ENCODE results near the gene RRAS.
"Not testable (repeated sequence)": the region's sequence is repeated elsewhere in the genome, so short reads cannot be mapped to it uniquely, and the experiment has no call there.

The RRAS gene

DNA sequence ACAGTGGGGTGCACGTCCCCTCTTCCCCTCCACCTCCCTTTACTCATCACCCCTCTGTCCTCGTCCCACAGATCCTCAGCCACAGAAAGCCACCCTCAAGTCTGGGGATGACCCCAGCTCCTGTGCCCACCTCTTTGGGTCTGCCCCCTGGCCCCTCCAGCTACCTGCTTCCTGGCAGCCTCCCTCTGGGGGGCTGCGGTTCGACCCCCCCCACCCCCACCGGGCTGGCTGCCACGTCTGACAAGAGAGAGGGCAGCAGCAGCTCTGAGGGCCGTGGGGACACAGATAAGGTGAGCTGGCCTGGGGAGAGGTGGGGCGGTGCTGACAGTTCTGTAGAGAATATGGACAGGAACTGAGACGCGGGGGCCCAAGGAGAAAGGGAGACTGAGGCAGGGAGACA is 14.6 kb upstream of the RRAS start:
- DNase-seq (ENCODE audit: low spot score) = no peak

DNA sequence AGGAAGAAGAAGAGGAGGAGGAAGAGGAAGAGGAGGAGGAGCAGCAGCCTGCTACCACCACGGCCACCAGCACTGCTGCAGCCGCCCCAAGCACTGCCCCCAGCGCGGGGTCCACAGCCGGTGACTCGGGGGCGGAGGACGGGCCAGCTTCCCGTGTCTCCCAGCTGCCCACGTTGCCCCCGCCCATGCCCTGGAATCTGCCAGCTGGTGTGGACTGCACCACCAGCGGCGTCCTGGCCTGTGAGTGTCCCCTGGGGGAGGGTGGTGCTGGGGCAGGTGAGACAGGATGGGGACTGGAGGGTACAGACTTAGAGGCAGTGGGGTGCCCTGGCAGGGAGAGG is 13.5 kb upstream of the RRAS start:
- no peak for DNase-seq (ENCODE audit: low spot score)

DNA sequence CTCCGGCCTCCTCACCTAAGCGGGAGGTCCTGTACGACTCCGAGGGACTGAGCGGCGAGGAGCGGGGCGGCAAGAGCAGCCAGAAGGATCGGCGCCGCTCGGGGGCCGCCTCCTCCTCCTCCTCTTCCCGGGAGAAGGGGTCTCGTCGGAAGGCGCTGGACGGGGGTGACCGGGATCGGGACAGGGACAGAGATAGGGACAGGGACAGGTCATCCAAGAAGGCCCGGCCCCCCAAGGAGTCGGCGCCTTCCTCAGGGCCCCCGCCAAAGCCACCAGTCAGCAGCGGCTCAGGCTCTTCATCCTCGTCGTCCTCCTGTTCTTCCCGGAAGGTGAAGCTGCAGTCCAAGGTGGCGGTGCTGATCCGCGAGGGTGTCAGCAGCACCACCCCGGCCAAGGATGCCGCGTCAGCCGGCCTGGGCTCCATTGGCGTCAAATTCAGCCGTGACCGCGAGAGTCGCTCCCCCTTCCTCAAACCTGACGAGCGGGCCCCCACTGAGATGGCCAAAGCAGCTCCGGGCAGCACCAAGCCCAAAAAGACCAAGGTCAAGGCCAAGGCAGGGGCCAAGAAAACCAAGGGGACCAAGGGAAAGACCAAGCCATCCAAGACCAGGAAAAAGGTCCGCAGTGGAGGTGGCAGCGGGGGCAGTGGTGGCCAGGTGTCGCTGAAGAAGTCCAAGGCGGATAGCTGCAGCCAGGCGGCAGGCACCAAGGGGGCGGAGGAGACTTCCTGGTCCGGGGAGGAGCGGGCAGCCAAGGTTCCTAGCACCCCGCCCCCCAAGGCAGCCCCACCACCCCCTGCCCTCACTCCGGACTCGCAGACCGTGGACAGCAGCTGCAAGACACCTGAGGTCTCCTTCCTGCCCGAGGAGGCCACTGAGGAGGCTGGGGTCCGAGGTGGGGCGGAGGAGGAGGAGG is 12.9 kb upstream of the RRAS start:
- peak; percentile 30 for DNase-seq (ENCODE audit: low spot score)

DNA sequence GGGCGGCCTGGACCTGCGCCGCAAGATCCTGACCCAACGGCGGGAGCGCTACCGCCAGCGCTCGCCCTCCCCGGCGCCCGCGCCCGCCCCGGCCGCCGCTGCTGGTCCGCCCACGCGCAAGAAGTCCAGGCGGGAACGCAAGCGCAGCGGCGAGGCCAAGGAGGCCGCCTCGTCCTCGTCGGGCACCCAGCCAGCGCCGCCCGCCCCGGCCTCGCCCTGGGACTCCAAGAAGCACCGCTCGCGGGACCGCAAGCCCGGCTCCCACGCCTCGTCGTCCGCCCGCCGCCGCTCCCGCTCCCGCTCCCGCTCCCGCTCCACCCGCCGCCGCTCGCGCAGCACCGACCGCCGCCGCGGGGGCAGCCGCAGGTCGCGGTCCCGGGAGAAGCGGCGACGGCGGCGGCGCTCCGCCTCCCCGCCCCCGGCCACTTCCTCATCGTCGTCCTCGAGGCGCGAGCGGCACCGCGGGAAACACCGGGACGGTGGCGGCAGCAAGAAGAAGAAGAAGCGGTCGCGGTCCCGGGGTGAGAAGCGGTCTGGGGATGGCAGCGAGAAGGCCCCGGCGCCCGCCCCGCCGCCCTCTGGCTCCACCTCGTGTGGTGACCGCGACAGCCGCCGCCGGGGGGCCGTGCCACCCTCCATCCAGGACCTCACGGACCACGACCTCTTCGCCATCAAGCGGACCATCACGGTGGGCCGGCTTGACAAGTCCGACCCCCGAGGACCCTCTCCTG is 12.0 kb upstream of the RRAS start:
- DNase-seq (ENCODE audit: low spot score) = peak; percentile 27

DNA sequence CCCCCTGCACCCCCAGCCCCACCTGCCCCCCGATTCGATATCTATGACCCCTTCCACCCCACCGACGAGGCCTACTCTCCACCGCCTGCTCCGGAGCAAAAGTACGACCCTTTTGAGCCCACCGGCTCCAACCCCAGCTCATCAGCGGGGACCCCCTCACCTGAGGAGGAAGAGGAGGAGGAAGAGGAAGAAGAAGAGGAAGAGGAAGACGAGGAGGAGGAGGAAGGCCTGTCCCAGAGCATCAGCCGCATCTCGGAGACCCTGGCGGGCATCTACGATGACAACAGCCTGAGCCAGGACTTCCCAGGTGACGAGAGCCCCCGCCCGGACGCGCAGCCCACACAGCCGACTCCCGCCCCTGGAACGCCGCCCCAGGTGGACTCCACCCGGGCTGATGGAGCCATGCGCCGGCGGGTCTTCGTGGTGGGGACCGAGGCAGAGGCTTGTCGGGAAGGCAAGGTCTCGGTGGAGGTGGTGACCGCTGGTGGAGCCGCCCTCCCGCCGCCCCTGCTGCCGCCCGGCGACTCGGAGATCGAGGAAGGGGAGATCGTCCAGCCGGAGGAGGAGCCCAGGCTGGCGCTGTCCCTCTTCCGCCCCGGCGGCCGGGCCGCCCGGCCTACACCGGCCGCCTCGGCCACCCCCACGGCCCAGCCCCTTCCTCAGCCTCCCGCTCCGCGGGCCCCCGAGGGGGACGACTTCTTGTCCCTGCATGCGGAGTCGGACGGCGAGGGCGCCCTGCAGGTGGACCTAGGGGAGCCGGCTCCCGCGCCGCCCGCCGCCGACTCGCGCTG is 11.3 kb upstream of the RRAS start:
- peak; percentile 33 for DNase-seq (ENCODE audit: low spot score)

DNA sequence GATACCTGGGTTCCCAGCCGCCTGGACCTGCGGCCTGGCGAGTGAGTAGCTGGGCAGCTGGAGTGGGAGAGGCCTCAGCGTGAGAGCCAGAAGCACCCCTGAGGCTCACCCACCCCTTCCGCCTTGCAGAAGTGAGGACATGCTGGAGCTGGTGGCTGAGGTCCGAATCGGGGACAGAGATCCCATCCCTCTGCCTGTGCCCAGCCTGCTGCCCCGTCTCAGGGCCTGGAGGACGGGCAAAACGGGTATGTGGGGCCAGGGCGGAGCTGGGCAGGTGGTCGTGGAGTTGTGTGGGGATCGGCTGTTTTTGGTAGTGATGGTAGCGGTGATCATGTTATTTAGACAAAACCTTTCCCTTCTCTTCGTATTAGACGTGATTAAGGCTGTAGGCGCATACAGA is 6.6 kb upstream of the RRAS start:
- no peak for DNase-seq (ENCODE audit: low spot score)

DNA sequence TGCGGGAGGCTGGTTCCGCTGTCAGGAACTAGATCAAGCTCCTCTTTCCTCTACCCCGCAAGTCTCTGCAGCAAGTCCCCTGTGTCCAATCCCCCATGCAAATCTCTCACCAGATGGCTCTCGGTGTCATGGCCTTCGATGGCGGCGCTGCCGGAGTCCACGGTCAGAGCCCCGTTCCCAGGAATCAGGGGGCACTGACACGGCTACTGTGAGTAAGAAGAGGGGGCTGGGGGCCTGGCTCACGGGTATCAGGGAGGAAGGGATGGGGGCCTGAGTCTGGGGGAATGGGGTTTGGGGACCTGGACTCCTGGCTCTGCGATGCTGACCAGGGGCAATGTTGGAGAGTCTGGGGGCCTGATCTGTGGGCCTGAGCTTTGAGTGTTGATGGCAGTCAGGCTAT is 6.1 kb upstream of the RRAS start:
- no peak for DNase-seq (ENCODE audit: low spot score)

DNA sequence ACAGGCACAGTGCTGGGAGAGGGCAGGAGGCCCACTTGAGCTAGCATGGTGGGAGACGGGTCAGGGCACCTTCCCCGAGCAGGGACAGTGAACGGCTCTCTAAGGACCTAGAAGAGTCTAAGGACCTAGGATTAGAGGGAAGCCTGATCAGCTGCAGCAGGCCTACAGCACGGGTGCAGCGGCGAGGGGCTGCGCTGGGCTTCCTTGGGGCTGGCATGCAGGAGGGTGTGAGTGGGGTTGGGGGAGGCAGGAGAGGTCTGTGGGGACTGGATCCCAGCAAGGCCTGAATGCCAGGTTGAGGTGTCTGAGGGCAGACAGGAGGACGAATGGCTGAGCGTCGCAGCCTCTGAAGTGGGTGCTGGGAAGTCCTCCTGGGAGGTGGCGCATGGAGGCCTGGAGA is 5.6 kb upstream of the RRAS start:
- DNase-seq (ENCODE audit: low spot score) = no peak

DNA sequence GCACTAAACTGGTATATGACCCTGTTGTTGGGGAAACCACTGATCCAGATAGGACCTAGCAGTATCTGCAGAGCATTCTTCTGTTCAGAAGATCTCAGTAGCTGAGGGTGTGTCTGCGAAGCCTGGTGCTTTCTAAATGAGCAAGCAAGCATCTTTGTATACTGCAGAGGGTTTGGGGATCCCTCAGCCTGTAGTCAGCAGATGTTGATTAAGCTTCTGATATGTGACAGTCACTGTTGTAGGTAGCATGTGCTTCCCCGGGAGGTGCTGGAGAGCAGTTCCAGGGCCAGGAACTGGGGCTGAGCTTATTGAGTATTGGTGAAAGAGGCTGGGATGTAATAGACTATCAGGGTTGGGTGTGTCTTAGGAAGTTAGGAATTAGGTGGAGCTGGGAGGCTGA is 3.5 kb upstream of the RRAS start:
- DNase-seq (ENCODE audit: low spot score) = no peak

DNA sequence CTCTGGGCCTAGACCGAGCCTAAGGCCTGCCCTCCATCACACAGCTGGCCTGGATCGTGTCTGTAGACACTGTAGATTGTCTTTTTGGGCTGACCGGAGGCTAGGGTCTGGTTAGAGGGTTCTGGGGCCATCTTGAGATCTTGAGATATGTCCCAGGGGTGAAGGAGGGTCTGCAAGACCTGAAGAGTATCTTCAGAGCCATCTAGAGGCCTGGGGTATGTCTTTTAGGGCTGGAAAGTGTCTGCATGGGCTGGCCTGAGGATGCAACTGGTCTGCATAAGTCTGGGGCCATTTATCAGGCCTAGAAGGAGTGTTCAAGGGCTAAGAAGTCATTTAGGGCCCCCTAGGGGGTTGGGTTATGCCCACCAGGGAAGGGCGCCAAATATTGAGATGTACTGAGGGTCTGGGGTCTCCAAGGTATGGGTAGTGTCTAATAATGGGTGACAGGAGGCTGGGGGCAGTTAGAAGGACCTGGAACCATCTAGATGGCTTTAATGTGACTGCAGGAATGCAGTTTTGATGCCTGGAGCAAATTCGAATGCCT is 2.6 kb upstream of the RRAS start:
- no peak for DNase-seq (ENCODE audit: low spot score)

DNA sequence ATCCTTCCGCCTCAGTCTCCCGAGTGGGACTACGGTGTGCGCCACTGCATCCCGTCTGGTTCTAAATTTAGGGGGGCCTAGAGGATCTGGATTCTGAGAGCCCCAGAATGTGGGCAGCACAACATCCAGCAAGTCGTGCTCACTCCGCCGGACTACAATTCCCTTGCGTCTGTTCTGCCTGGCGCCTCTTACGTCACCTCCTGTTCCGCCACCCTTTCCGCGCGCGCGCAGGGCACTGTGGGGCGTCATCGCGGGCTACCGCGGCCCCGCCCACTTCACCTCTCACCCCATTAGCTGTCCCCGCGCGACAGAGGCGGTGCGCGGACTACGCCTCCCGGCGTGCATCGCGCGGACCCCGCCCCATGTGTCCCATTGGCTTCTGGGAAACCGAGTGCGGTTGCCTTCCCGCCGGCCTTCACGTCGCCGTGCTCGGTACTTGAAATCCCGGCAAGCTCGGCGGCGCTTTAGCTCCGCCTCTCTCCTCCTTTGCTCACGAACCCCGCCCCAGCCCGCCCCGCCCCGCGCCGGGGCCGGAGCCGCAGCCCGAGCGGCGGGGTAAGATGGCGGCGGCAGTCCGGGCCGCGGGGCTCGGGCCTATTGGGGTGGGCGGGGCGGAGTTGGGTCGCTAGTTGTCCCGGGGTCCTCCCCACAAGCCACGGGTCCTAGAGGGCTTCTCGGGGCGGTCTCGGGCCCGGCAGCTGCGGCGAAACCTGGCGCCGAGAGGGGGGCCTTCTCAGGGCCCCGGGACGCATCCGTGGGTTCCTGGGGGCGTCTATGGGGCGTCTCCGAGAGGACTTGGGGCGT is 1.9 kb upstream of the RRAS start, which contains the start of gene SCAF1:
SCAF1 (plus strand) TSS at position 522 of the 804 bp plus-strand sequence. CDS start 2,818 bp downstream, outside the sequence.
- peak; percentile 96 for DNase-seq (ENCODE audit: low spot score)

DNA sequence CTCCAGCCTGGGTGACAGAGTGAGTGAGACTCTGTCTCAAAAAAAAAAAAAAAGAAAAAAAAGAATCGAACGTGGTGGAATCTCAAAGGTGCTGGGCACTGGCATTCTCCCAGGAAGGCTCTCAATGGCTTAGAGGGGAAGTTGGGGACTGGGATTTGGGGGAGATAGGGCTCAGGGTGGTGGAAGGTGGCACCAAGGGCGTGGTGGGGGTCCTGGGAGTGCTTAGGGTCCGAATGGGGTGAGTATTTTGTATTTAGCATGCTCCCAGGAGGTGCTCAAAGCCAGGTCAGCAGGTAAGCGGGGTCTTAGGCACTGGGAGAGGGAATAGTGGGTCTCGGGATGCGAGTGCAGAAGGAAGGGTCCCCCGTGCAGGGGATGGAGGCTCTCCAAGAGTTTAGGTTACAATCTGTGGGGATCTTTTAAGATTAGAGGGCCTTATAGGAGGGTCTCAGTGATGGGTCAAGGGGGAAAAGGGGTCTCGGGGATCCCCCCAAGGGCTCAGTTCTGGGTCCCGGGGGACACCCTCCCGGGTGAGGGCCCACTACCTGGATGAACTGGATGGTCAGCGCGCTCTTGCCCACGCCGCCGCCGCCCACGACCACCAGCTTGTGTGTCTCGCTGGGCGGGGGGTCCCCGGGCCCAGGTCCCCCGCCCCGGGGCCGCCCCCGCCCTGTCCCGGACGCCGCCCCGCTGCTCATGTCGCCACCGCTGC is 386 bp downstream of the RRAS start:
- DNase-seq (ENCODE audit: low spot score) = no peak

DNA sequence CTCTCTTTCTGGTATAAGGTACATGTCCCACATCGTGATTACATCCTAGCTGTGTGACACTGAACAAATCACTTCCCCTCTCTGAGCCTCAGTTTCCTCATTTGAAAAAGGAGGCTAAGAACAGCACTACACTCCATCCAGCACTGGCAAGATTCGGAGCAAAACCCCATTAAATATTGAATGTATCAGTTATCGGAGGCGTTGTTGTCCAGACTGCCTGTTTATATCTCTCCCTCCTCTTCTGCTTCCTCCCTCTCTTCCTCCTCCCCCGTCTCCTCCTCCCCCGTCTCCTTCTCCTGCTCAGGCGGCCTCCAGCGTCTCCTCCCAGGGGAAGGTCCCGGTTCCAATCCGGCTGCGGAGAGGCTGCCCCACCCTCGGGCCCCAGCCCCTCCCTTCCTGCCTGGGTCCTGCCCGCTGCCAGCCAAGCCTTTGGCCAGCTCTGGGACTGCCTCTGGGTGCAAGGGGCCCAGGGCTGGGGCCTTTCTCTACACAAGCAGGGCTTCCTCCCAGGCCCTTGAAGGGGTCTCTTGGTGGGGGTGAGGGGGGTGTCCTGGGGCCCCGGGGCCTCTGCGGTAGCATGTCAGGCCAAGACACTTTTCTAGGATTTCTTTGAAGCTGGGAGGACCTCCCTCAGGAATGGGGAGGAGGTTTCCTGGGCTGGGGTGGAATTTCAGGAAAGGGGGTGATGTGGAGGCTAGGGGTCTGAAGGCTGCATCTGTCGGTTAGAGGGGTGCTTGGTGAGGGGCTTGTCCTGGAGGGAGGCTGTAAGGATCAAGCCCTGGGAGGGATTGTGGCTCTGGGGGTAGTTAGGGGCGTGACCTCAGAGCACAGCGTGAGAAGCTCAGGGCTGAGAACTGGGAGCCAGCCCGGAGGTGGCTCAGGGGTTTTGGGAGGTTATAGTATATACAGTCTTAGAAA is 1.9 kb downstream of the RRAS start:
- peak; percentile 74 for DNase-seq (ENCODE audit: low spot score)

DNA sequence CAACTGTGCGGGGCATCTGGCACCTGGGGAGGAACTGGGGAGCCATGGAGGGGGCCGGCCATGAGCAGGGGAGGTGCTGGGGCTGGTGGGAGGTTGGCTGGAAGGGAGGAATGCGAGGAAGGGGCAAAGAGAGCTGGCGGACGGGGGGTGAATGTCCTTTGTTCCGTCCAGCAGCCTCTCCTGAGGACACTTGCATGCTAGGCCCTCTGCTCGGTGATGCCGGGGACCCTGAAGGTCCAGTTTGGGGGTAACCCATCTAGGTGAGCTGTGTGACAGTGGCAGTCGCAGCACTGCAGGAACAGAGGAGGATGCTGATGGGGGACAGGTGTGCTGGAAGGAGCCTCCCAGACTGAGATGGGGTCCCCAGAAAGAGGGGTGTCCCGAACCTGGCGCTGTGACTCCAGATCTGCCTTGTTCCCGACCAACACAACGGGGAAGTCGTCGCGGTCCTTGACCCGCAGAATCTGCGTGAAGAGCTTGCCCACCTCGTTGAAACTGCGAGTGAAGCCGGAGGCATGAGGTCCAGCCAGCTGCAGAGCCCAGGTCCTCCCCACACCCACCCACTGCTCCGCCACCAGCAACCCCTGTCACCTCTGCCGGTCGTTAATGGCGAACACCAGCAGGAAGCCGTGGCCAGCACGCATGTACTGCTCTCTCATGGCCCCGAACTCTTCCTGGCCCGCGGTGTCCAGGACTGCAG is 3.6 kb downstream of the RRAS start:
- no peak for DNase-seq (ENCODE audit: low spot score)

DNA sequence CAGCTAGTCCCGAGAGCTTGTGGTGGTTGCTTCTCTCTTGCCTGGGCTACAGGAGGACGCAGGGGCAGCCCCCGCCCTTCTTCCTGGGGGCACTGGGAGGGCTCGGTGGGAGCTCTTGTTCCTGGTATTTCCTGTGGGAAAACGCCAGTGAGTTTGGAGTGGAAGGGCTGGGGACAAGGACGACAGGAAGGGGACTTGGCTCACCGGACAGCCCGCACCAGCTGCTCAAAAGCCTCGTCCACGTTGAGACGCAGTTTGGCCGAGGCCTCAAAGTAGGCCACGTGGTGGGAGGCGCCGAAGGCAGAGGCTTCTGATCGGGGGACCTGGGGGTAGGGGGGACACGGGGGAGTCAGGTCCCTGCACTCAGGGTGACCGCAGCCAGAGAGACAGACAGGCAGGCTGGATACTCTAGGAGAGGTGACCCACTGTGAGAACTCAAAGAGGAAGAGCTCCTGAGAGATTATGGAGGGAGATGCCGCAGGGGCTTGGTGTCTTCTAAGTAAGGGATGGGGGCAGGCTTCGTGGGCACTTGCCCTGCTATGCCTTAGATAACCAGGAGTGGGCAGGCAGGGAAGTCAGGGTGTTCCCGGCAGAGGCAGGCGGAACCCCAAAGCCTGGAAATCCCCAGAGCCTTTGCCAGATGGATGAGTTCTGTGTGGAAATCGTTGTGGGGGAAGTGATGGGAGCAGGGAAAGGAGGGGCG is 4.3 kb downstream of the RRAS start:
- no peak for DNase-seq (ENCODE audit: low spot score)

DNA sequence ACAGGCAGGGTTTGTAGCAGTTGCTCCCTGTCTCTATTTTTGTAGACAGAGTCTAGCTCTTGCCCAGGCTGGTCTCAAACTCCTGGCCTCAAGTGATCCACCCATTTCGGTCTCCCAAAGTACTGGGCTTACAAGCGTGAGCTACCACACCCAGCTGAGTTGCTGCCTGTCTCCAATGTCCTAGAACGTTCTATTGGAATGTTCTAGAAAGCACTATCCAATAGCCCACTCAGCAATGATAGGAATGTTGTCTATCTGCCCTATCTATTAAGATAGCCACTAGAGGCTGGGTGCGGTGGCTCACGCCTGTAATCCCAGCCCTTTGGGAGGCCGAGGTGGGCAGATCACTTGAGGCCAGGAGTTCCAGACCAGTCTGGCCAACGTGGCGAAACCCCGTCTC is 6.7 kb downstream of the RRAS start:
- DNase-seq (ENCODE audit: low spot score) = not testable (repeated sequence)

DNA sequence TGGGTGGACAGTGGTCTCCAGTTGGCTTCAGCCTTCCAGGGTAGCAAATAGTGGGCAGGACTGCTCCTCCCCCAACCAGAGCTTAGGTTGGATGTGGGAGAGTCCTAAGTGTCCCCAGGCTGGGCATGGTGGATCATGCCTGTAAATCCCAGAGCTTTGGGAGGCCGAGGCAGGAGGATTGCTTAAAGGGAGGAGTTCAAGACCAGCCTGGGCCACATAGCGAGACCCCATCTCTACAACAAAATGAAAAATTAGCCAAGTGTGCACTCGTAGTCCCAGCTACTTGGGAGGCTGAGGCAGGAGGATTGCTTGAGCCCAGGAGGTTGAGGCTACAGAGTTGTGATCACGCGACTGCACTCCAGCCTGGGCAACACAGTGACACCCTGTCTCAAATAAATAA is 7.4 kb downstream of the RRAS start:
- DNase-seq (ENCODE audit: low spot score) = no peak

DNA sequence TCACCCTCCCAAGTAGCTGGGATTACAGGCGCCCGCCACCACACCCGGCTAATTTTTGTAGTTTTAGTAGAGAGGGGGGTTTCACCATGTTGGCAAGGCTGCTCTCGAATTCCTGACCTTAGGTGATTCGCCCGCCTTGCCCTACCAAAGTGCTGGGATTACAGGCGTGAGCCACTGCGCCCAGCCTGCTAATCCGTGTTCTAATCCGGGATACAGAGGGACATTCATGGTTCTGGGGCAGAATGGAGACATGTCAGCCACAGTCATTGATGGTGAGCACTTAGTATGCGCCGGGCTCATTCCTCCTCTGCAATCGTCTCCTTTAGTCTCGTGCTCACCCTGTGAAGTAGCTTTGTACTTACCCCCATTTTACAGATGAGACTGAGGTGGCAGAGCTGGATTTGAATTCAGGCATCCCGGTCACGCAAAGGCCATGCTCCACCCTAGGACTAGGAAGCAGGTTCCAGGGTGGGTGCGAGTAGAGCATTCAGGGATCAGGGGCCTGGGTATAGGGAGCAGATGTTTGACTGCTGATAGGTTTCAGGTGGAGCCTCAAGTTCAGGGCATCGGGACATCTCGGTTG is 8.2 kb downstream of the RRAS start:
- no peak for DNase-seq (ENCODE audit: low spot score)

Data from D341Med (cell line).